SK-N-DZ (cell line): Measurements from ENCODE around the gene SLC35E1.

Experiments
- small RNA-seq, 2 experiments: library from RNA; depleted of rRNA; stranded (forward); fragments of <200 nt; gene quantifications; one replicate each; pipeline ENCODE3, GENCODE V24; 2014

The SLC35E1 gene

Small RNA genes within 50 kb of the gene (small RNA-seq; reads per million reads assigned to genes)
- 0 to 0.13 reads per million in 2 experiments for gene RN7SL146P
